ENCODE results near the gene GSTM1.
A peak's percentile ranks its signal among the peaks of the same experiment; 100 is the strongest.

The GSTM1 gene

DNA sequence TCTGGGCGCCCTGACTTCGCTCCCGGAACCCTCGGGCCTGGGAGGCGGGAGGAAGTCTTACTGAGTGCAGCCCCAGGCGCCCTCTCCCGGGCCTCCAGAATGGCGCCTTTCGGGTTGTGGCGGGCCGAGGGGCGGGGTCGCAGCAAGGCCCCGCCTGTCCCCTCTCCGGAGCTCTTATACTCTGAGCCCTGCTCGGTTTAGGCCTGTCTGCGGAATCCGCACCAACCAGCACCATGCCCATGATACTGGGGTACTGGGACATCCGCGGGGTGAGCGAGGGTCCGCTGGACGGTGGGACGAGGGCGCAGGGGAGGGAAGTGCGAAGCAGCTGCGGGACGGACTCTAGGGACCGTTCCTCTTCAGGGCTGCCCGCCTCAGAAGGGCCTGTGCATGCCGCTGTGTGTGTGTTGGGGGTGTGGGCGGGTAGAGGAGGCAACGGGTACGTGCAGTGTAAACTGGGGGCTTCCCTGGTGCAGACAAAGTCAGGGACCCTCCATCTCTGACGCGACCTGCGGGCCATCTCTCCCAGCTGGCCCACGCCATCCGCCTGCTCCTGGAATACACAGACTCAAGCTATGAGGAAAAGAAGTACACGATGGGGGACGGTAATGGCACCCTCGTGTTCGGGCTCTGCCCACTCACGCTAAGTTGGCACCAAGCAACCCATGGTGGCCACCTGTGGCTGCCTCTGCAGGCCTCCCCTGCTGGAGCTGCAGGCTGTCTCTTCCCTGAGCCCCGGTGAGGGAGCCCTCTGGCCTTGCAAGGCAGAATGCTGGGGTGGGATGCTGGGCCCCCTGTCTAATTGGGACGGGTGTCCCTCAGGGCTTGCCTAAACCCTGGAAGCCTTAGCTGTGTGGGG is at the start of gene GSTM1:
Gene GSTM1, plus strand, starts transcription at position 177 of the 859 bp plus-strand sequence. Its CDS starts 57 bp downstream, at position 234.
- H3K4me2 ChIP-seq (ENCODE audit: low read depth, low read length, poor library complexity, severe bottlenecking): peak within 1 kb of the TSS; percentile 74
- H2AFZ ChIP-seq (ENCODE audit: low read length): peak within 1 kb of the TSS; percentile 91
- TF ChIP-seq CTCF (conservative IDR thresholded peaks at IDR 0.05; ENCODE audit: low read length): peak; percentile 28; the same call in 1 of the 2 replicates
- no peak for TF ChIP-seq EZH2phosphoT487 (IDR thresholded peaks at IDR 0.05; ENCODE audit: borderline replicate concordance)

DNA sequence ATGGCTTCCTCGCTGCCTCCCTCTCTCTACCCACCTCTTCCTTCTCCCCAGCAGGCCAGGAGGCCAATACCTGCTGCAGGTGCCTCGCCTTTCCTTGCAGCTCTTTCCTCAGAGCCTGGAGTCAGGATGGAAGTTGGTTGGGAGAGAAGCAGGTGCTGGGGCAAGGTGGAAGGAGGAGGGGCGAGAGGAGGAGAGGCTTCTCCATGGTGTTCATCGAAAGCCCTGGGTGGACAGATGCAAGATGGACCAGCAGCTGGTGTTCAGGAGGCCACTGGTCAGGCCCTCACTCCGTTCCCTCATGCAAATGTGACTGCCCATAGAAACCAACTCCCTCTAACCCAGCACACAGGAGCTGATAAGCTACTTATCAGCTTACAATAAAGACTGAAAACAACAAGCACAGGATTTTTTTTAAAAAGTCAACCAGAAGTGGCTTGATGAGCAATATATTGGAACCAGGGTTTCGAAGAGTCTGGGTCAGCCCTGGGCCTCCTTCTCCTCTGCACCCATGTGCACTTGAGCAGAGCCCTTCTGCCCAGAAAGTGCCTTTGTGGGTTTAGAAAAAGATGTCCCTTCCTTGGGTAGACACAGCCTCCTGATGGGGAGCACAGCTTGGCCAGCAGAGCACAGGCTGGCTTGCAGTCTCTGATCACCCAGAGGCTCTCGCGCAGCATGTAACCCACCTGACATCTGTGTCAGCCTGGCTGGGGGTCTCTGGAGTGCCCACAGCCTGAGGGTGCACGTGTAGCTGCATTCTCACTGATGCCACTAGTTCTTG is 48.4 kb upstream of the GSTM1 start:
- Histone ChIP-seq H3K9ac (ENCODE audit: low read depth, low read length, poor library complexity, severe bottlenecking) (no peak overlapping the region), H3K9me2 (replicated peaks; ENCODE audit: low read depth, low read length) (no peaks in the 10 kb centered on the region), H3K36me3 (ENCODE audit: insufficient read depth, low read length) (no peaks in the 10 kb centered on the region), H3K4me3 (ENCODE audit: low read length, poor library complexity, severe bottlenecking) (no peak overlapping the region), H2AFZ (ENCODE audit: low read length) (no peak overlapping the region), H3F3A (ENCODE audit: low read depth) (no peaks in the 10 kb centered on the region; the same call in 1 of the 2 replicates), H3K79me2 (ENCODE audit: insufficient read depth, low read length) (no peaks in the 10 kb centered on the region), H3K4me1 (ENCODE audit: insufficient read depth, low read length, poor library complexity, severe bottlenecking) (peaks cover 6% of the 10 kb centered on the region), H3K4me2 (ENCODE audit: low read depth, low read length, poor library complexity, severe bottlenecking) (no peak overlapping the region), H3K27me3 (ENCODE audit: insufficient read depth, low read length, poor library complexity, severe bottlenecking) (no peaks in the 10 kb centered on the region), H4K20me1 (ENCODE audit: insufficient read depth, low read length, poor library complexity, severe bottlenecking) (no peaks in the 10 kb centered on the region), H3K9me3 (ENCODE audit: insufficient read depth, low read depth, low read length) (no peaks in the 10 kb centered on the region)
- TF ChIP-seq EZH2phosphoT487 (IDR thresholded peaks at IDR 0.05; ENCODE audit: borderline replicate concordance) (no peak), CTCF (conservative IDR thresholded peaks at IDR 0.05; ENCODE audit: low read length) (no peak)

More for the DNA sequence above, at the start of gene GSTM1:
- Histone ChIP-seq H3K9me3 (ENCODE audit: insufficient read depth, low read depth, low read length) (no peaks in the 10 kb centered on the region), H4K20me1 (ENCODE audit: insufficient read depth, low read length, poor library complexity, severe bottlenecking) (no peaks in the 10 kb centered on the region), H3K27me3 (ENCODE audit: insufficient read depth, low read length, poor library complexity, severe bottlenecking) (no peaks in the 10 kb centered on the region), H3K9me2 (replicated peaks; ENCODE audit: low read depth, low read length) (no peaks in the 10 kb centered on the region), H3K4me3 (ENCODE audit: low read length, poor library complexity, severe bottlenecking) (peak within 1 kb of the TSS; percentile 86), H3K9ac (ENCODE audit: low read depth, low read length, poor library complexity, severe bottlenecking) (peak within 1 kb of the TSS; percentile 91), H3F3A (ENCODE audit: low read depth) (no peaks in the 10 kb centered on the region), H3K4me1 (ENCODE audit: insufficient read depth, low read length, poor library complexity, severe bottlenecking) (no peaks in the 10 kb centered on the region), H3K36me3 (ENCODE audit: insufficient read depth, low read length) (no peaks in the 10 kb centered on the region), H3K79me2 (ENCODE audit: insufficient read depth, low read length) (no peaks in the 10 kb centered on the region)

GRCh38 chr1:109639841-109640184 is 47.8 kb upstream of the GSTM1 start:
- H3K4me2 ChIP-seq (ENCODE audit: low read depth, low read length, poor library complexity, severe bottlenecking): no peak overlapping the region
- no peaks in the 10 kb centered on the region for H4K20me1 ChIP-seq (ENCODE audit: insufficient read depth, low read length, poor library complexity, severe bottlenecking)
- no peak overlapping the region for H2AFZ ChIP-seq (ENCODE audit: low read length)

More at GRCh38 chr1:109639841-109640184, 47.8 kb upstream of the GSTM1 start:
- no peak overlapping the region for H3K4me3 ChIP-seq (ENCODE audit: low read length, poor library complexity, severe bottlenecking)
- no peaks in the 10 kb centered on the region for H3K36me3 ChIP-seq (ENCODE audit: insufficient read depth, low read length)
- H3K27me3 ChIP-seq (ENCODE audit: insufficient read depth, low read length, poor library complexity, severe bottlenecking): no peaks in the 10 kb centered on the region
- H3K4me1 ChIP-seq (ENCODE audit: insufficient read depth, low read length, poor library complexity, severe bottlenecking): peaks cover 6% of the 10 kb centered on the region
- H3F3A ChIP-seq (ENCODE audit: low read depth): no peaks in the 10 kb centered on the region; the same call in 1 of the 2 replicates
- no peak for TF ChIP-seq CTCF (conservative IDR thresholded peaks at IDR 0.05; ENCODE audit: low read length)
- no peak for TF ChIP-seq EZH2phosphoT487 (IDR thresholded peaks at IDR 0.05; ENCODE audit: borderline replicate concordance)
- H3K79me2 ChIP-seq (ENCODE audit: insufficient read depth, low read length): no peaks in the 10 kb centered on the region
- no peak overlapping the region for H3K9ac ChIP-seq (ENCODE audit: low read depth, low read length, poor library complexity, severe bottlenecking)
- no peaks in the 10 kb centered on the region for H3K9me2 ChIP-seq (replicated peaks; ENCODE audit: low read depth, low read length)
- H3K9me3 ChIP-seq (ENCODE audit: insufficient read depth, low read depth, low read length): no peaks in the 10 kb centered on the region
